H1 (cell line): ENCODE measurements around the gene G6PC1. TPM values are rescaled to one million over a fixed set of nuclear protein-coding genes. Genes with fewer than 3 reads are reported as not detected.

Experiments
- CTCF ChIA-PET: fragments of 300-600 bp; sonication (Branson Sonifier 250); formaldehyde crosslinking; loops from one replicate; lab custom pipeline; 2021; ENCODE audit not compliant: partially characterized antibody; lab: Charles Lee
- POLR2A ChIA-PET: fragments of 300-600 bp; sonication (Branson Sonifier 250); formaldehyde crosslinking; loops from one replicate; lab custom pipeline; 2021; ENCODE audit warnings: inconsistent platforms; ENCODE audit not compliant: partially characterized antibody; lab: Charles Lee
- DNase-seq, 2 experiments: peaks; one replicate each; pipeline versions ENCODE4 v3.0.0 to v3.0.0-alpha.2; 2010 to 2022; ENCODE audit warnings: low spot score in 2 of 2, low read depth in 1 of 2, mixed read lengths in 1 of 2
- FAIRE-seq: peaks from 2 replicates; lab custom pipeline; 2011; peaks lifted over from hg19 to GRCh38; lab: Jason Lieb, UNC
- H2AFZ ChIP-seq: 2 replicates; pipeline ENCODE4 v1.8.1; 2012; ENCODE audit warnings: low read length, inconsistent platforms
- H2AK5ac ChIP-seq: 2 replicates; pipeline ENCODE4 v1.6.1; 2013; ENCODE audit warnings: low read depth, low read length
- H2BK120ac ChIP-seq: replicated peaks from 2 replicates; pipeline ENCODE3; 2013; ENCODE audit warnings: low read depth, low read length, inconsistent platforms
- H2BK12ac ChIP-seq: 2 replicates; pipeline ENCODE4 v1.6.1; 2013; ENCODE audit warnings: low read depth, low read length
- H2BK15ac ChIP-seq: 2 replicates; pipeline ENCODE4 v1.6.1; 2013; ENCODE audit warnings: low read length
- H2BK20ac ChIP-seq: 2 replicates; pipeline ENCODE4 v1.6.1; 2013; ENCODE audit warnings: low read length
- H2BK5ac ChIP-seq: 2 replicates; pipeline ENCODE4 v1.6.1; 2013; ENCODE audit warnings: low read depth, low read length
- H3K14ac ChIP-seq: 2 replicates; pipeline ENCODE4 v1.6.1; 2013; ENCODE audit warnings: inconsistent platforms; ENCODE audit not compliant: insufficient read length
- H3K18ac ChIP-seq: 2 replicates; pipeline ENCODE4 v1.6.1; 2013; ENCODE audit warnings: low read length; ENCODE audit errors: extremely low read depth
- H3K23ac ChIP-seq: 2 replicates; pipeline ENCODE4 v1.6.1; 2013; ENCODE audit warnings: inconsistent platforms; ENCODE audit not compliant: insufficient read length
- H3K23me2 ChIP-seq: 2 replicates; pipeline ENCODE4 v1.6.1; 2013; ENCODE audit warnings: low read depth, low read length
- H3K27ac ChIP-seq: 2 replicates; pipeline ENCODE4 v1.6.1; 2011; ENCODE audit warnings: low read depth, low read length, inconsistent platforms
- H3K27me3 ChIP-seq, 4 experiments: replicated peaks in 1 of 4; 1 replicate in 1 of 4; 2 replicates in 3 of 4; pipeline versions ENCODE4 v1.6.1 to v1.8.1; 2011 to 2013; ENCODE audit warnings: low read length in 3 of 4, mild to moderate bottlenecking in 3 of 4, inconsistent platforms in 2 of 4, mixed read lengths in 2 of 4, moderate library complexity in 1 of 4; ENCODE audit not compliant: control insufficient read depth in 3 of 4, insufficient read depth in 3 of 4; ENCODE audit errors: extremely low read depth in 1 of 4
- H3K36me3 ChIP-seq, 4 experiments: 2 replicates each; pipeline versions ENCODE4 v1.6.1 to v1.8.1; 2011 to 2013; ENCODE audit warnings: mild to moderate bottlenecking in 4 of 4, low read length in 3 of 4, moderate library complexity in 2 of 4, control low read depth in 1 of 4, inconsistent platforms in 1 of 4; ENCODE audit not compliant: insufficient read depth in 4 of 4, control insufficient read depth in 2 of 4
- H3K4ac ChIP-seq: replicated peaks from 2 replicates; pipeline ENCODE3; 2013; ENCODE audit warnings: low read length, low read depth, mixed read lengths, inconsistent platforms; ENCODE audit not compliant: insufficient read length
- H3K4me1 ChIP-seq, 4 experiments: replicated peaks in 1 of 4; 1 replicate in 1 of 4; 2 replicates in 3 of 4; pipeline versions ENCODE4 v1.6.1 to v1.8.1; 2011 to 2013; ENCODE audit warnings: low read length in 3 of 4, inconsistent platforms in 2 of 4, mixed read lengths in 1 of 4; ENCODE audit not compliant: insufficient read depth in 4 of 4, control insufficient read depth in 3 of 4
- H3K4me2 ChIP-seq, 2 experiments: 2 replicates each; pipeline versions ENCODE4 v1.6.1 to v1.8.1; 2011 to 2013; ENCODE audit warnings: low read depth in 2 of 2, low read length in 2 of 2, control low read depth in 1 of 2, inconsistent platforms in 1 of 2, mild to moderate bottlenecking in 1 of 2; ENCODE audit not compliant: insufficient read depth in 1 of 2
- H3K4me3 ChIP-seq, 4 experiments: fragments of 200-600, 300-600 bp in 1 of 4; sonication (generic), shearing (Covaris generic), sonication (Bioruptor Twin) in 1 of 4; 2 replicates each; pipeline versions ENCODE4 v1.5.1 to v1.8.1; 2011 to 2016; ENCODE audit warnings: low read length in 4 of 4, low read depth in 3 of 4, control low read depth in 2 of 4, inconsistent platforms in 2 of 4, mild to moderate bottlenecking in 2 of 4, mixed read lengths in 1 of 4, moderate library complexity in 1 of 4; ENCODE audit not compliant: insufficient read depth in 2 of 4; ENCODE audit errors: extremely low read depth in 1 of 4
- H3K56ac ChIP-seq: replicated peaks from 2 replicates; pipeline ENCODE3; 2013; ENCODE audit warnings: low read depth, mild to moderate bottlenecking, mixed read lengths, low read length, inconsistent platforms; ENCODE audit not compliant: insufficient read length
- H3K79me1 ChIP-seq: 2 replicates; pipeline ENCODE4 v1.6.1; 2013; ENCODE audit warnings: low read depth, low read length, control low read depth
- H3K79me2 ChIP-seq, 2 experiments: 2 replicates each; pipeline versions ENCODE4 v1.6.1 to v1.8.1; 2012 to 2013; ENCODE audit warnings: low read length in 2 of 2, mild to moderate bottlenecking in 2 of 2, inconsistent platforms in 1 of 2; ENCODE audit not compliant: insufficient read depth in 2 of 2, control insufficient read depth in 1 of 2
- H3K9ac ChIP-seq, 4 experiments: replicated peaks in 1 of 4; 1 replicate in 1 of 4; 2 replicates in 3 of 4; pipeline versions ENCODE4 v1.6.1 to v1.8.1; 2011 to 2013; ENCODE audit warnings: low read depth in 3 of 4, low read length in 3 of 4, control low read depth in 2 of 4, mild to moderate bottlenecking in 2 of 4, moderate library complexity in 2 of 4, inconsistent platforms in 1 of 4; ENCODE audit errors: extremely low read depth in 1 of 4
- H3K9me3 ChIP-seq, 2 experiments: 2 replicates each; pipeline versions ENCODE4 v1.6.1 to v1.8.1; 2012 to 2013; ENCODE audit warnings: mild to moderate bottlenecking in 2 of 2, moderate library complexity in 2 of 2, control low read depth in 1 of 2, inconsistent platforms in 1 of 2, low read depth in 1 of 2, low read length in 1 of 2, mixed read lengths in 1 of 2; ENCODE audit not compliant: insufficient read depth in 2 of 2
- H4K20me1 ChIP-seq, 2 experiments: replicated peaks in 1 of 2; 2 replicates each; pipeline versions ENCODE3 to v1.8.1; 2011 to 2013; ENCODE audit warnings: inconsistent platforms in 2 of 2, low read length in 2 of 2, mild to moderate bottlenecking in 1 of 2; ENCODE audit not compliant: insufficient read depth in 2 of 2, control insufficient read depth in 1 of 2
- H4K5ac ChIP-seq: 2 replicates; pipeline ENCODE4 v1.6.1; 2013; ENCODE audit warnings: low read length, low read depth, mixed read lengths, inconsistent platforms; ENCODE audit not compliant: insufficient read length
- H4K8ac ChIP-seq: 2 replicates; pipeline ENCODE4 v1.8.0; 2013; ENCODE audit warnings: mild to moderate bottlenecking, moderate library complexity, low read length, inconsistent platforms; ENCODE audit not compliant: insufficient read depth; ENCODE audit errors: extremely low read depth
- H4K91ac ChIP-seq: replicated peaks from 2 replicates; pipeline ENCODE3; 2013; ENCODE audit warnings: low read length, mixed read lengths, inconsistent platforms; ENCODE audit not compliant: insufficient read length
- CBX5 ChIP-seq: fragments of 300-800, 300-1000 bp; sonication (generic); IDR thresholded peaks from 2 replicates; pipeline ENCODE4 v1.7.1; 2016; ENCODE audit warnings: antibody characterized with exemption, low read length, low read depth
- CHD1 ChIP-seq: IDR thresholded peaks from 2 replicates; pipeline ENCODE4 v1.6.1; 2012; ENCODE audit warnings: low read depth, low read length, improper control_type of control experiment
- CREB1 ChIP-seq: IDR thresholded peaks from 2 replicates; pipeline ENCODE4 v1.6.1; 2012; ENCODE audit warnings: inconsistent platforms
- EGR1 ChIP-seq: IDR thresholded peaks from 2 replicates; pipeline ENCODE4 v1.6.1; 2011; ENCODE audit warnings: low read depth, low read length, borderline replicate concordance
- SP2 ChIP-seq: IDR thresholded peaks from 2 replicates; pipeline ENCODE4 v1.6.1; 2012; ENCODE audit warnings: mild to moderate bottlenecking, low read length, inconsistent platforms
- TBP ChIP-seq: IDR thresholded peaks from 2 replicates; pipeline ENCODE4 v1.6.1; 2011; ENCODE audit warnings: low read depth, low read length, improper control_type of control experiment
- WGBS, 2 experiments: shearing (Covaris generic) in 1 of 2; methylation state at CpG; one replicate each; pipeline versions ENCODE4 v1.1.6 to v1.1.7; 2013 to 2015; ENCODE audit warnings: low lambda C conversion rate in 2 of 2, mixed read lengths in 2 of 2, inconsistent platforms in 1 of 2, low coverage in 1 of 2, missing lambda C conversion rate in 1 of 2; ENCODE audit not compliant: insufficient replicate concordance in 2 of 2, insufficient coverage in 1 of 2, insufficient read length in 1 of 2; ENCODE audit errors: extremely low coverage in 1 of 2, missing lambda C conversion rate in 1 of 2; 5-methylcytosine and 5-hydroxymethylcytosine counted together
- polyA plus RNA-seq, 7 experiments: library from polyadenylated mRNA; depleted of rRNA in 3 of 7; stranded (reverse) in 5 of 7; unstranded in 2 of 7; fragments of >200 nt in 5 of 7; fragments of 200-250 nt in 2 of 7; gene quantifications; 1 replicate in 5 of 7; 2 replicates in 1 of 7; 4 replicates in 1 of 7; pipeline versions ENCODE4 v1.2.1 to v1.2.3, GENCODE V29; 2011 to 2013; ENCODE audit warnings: missing spikeins in 2 of 7, mixed read lengths in 2 of 7
- total RNA-seq: library from RNA; stranded (reverse); fragmentation: NEBNext Ultra II Directional; extraction: Animal tissue kit (Norgen Biotek cat#: 25700); gene quantifications from 2 replicates; pipeline ENCODE4 v1.2.1, GENCODE V29; 2021

Gene G6PC1
- total and polyA plus RNA-seq, 2 of the 8 experiments (the other 6 are each of a cell fraction or from before 2014, with no cell fraction given): 0.02 TPM; not detected in 1

GRCh38 chr17:42880776-42881310 lies 19.8 kb upstream of the G6PC1 start:
- Histone ChIP-seq H3K27me3 (peaks cover 0 to 5% (median 0%) of the 10 kb centered on the region in 4 experiments; a peak in 4 of 7 replicates), H2AFZ (no peak overlapping the region), H2BK5ac (no peak overlapping the region), H2BK20ac (no peak overlapping the region), H2BK120ac (no peak overlapping the region), H4K8ac (no peak overlapping the region), H3K18ac (no peak overlapping the region), H4K20me1 (no peaks in the 10 kb centered on the region), H4K5ac (no peak overlapping the region), H3K79me1 (no peaks in the 10 kb centered on the region), H4K91ac (no peak overlapping the region), H2BK12ac (no peak overlapping the region), H3K23ac (no peak overlapping the region), H2BK15ac (no peak overlapping the region), H3K4ac (no peak overlapping the region), H3K56ac (no peak overlapping the region), H3K36me3 (no peaks in the 10 kb centered on the region), H3K23me2 (no peaks in the 10 kb centered on the region; the same call in 1 of the 2 replicates), H3K9ac (no peak overlapping the region), H2AK5ac (no peak overlapping the region), H3K4me2 (no peak overlapping the region), H3K4me3 (no peak overlapping the region), H3K79me2 (no peaks in the 10 kb centered on the region), H3K27ac (no peak overlapping the region), H3K9me3 (no peaks in the 10 kb centered on the region), H3K14ac (no peak overlapping the region), H3K4me1 (peaks cover 0 to 8% (median 5%) of the 10 kb centered on the region in 4 experiments; a peak in 4 of 7 replicates)
- POLR2A ChIA-PET: interaction anchor here (0.6 to 1.2 kb wide), 4 partner anchors 28 to 105 kb away, joined by 3 read pairs; partner anchors contain the start of gene PSME3
- WGBS, 2 experiments: 84% methylated on average over 5 of the region's 5 CpGs; no CpG with 5 or more reads in 1 of the 2 experiments
- CTCF ChIA-PET: interaction anchor here (1.0 to 1.9 kb wide), 4 partner anchors 18 to 48 kb away, joined by 3 to 11 read pairs (median 4); partner anchors contain the start of gene AOC2
- FAIRE-seq (no peak), DNase-seq (no peak)
- no peak for TF ChIP-seq CBX5
- TF ChIP-seq CREB1: no peak
- TF ChIP-seq TBP: no peak
- no peak for TF ChIP-seq SP2
- no peak for TF ChIP-seq EGR1
- no peak for TF ChIP-seq CHD1
